Uterus (tissue), 4 donors: ENCODE results near the gene TEKT2. TPM values are rescaled to one million over a fixed set of nuclear protein-coding genes. Genes with fewer than 3 reads are reported as not detected.

Experiments
- DNase-seq, 2 donors: peaks; one replicate each; pipeline ENCODE4 v3.0.0-alpha.2; 2019 to 2020
- H3K27ac ChIP-seq, 2 donors: fragments of 200-600 bp; sonication (generic); 1 replicate in 1 of 2; 2 replicates in 1 of 2; pipeline ENCODE4 v1.5.1; 2016 to 2018
- H3K27me3 ChIP-seq, 2 donors: fragments of 200-600 bp; sonication (generic); one replicate each; pipeline ENCODE4 v1.5.1; 2018 to 2019; ENCODE audit warnings: control low read depth in 1 of 2
- H3K36me3 ChIP-seq, 2 donors: fragments of 200-600 bp; sonication (generic); one replicate each; pipeline ENCODE4 v1.5.1; 2019; ENCODE audit warnings: control low read depth in 1 of 2
- H3K4me1 ChIP-seq, 2 donors: fragments of 200-600 bp; sonication (generic); one replicate each; pipeline ENCODE4 v1.5.1; 2018 to 2019; ENCODE audit warnings: control low read depth in 1 of 2
- H3K4me3 ChIP-seq, 2 donors: fragments of 200-600 bp; sonication (generic); 1 replicate in 1 of 2; 2 replicates in 1 of 2; pipeline ENCODE4 v1.5.1; 2018 to 2019; ENCODE audit warnings: mild to moderate bottlenecking in 1 of 2
- H3K9me3 ChIP-seq, 2 donors: fragments of 200-600 bp; sonication (generic); one replicate each; pipeline ENCODE4 v1.5.1; 2019; ENCODE audit warnings: control low read depth in 1 of 2
- POLR2A ChIP-seq, 2 donors: fragments of 450-650 bp; IDR thresholded peaks; one replicate each; pipeline ENCODE4 v1.6.1; 2016; ENCODE audit warnings: antibody characterized with exemption in 2 of 2, mild to moderate bottlenecking in 1 of 2, moderate library complexity in 1 of 2
- intact Hi-C: fragments of 100-400 bp; cut with DNase I; formaldehyde crosslinking; loops from one replicate; pipeline ENCODE4 v1.15.1; 2023; ENCODE audit warnings: low total_unique reads
- total RNA-seq, 4 donors: library from RNA; depleted of rRNA in 3 of 4; stranded (reverse); fragments of >200 nt in 3 of 4; gene quantifications; one replicate each; pipeline versions ENCODE4 v1.1.0 to v1.2.4, GENCODE V29; 2014 to 2023
- TF ChIP-seq, protein P1 (sequence below), 4 experiments: fragments of 200-600 bp in 2 of 4; fragments of 450-650 bp in 2 of 4; sonication (generic) in 2 of 4; IDR thresholded peaks; one replicate each; pipeline ENCODE4 v1.5.1; 2016 to 2019; ENCODE audit warnings: antibody characterized with exemption in 4 of 4, mild to moderate bottlenecking in 2 of 4, moderate library complexity in 1 of 4
- donor health status: DM: yes; HTN: yes; CAD: no.

TEKT2 gene
- total RNA-seq, 4 donors from 2014 or later = 0.77 to 7.5 (median 1.2) TPM; not detected in 1

DNA sequence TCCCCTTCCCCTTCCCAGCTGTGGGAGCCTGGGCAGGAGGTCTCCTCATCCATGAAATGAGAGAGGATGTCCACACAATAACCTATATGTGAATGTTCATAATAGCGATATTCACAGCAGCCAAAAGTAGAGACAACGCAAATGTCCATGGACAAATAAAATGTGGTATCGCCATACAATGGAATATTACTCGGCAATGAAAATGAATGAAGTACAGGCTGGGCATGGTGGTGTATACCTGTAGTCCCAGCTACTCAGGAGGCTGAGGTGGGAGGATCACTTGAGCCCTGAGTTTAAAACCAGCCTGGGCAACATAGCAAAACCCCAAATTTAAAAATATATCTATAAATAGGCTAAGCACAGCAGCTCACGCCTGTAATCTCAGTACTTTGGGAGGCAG is 17.7 kb downstream of the TEKT2 start:
- intact Hi-C loops = no loop called here
- TF ChIP-seq POLR2A (IDR thresholded peaks at IDR 0.05) = no peak
- TF ChIP-seq, protein P1, sequence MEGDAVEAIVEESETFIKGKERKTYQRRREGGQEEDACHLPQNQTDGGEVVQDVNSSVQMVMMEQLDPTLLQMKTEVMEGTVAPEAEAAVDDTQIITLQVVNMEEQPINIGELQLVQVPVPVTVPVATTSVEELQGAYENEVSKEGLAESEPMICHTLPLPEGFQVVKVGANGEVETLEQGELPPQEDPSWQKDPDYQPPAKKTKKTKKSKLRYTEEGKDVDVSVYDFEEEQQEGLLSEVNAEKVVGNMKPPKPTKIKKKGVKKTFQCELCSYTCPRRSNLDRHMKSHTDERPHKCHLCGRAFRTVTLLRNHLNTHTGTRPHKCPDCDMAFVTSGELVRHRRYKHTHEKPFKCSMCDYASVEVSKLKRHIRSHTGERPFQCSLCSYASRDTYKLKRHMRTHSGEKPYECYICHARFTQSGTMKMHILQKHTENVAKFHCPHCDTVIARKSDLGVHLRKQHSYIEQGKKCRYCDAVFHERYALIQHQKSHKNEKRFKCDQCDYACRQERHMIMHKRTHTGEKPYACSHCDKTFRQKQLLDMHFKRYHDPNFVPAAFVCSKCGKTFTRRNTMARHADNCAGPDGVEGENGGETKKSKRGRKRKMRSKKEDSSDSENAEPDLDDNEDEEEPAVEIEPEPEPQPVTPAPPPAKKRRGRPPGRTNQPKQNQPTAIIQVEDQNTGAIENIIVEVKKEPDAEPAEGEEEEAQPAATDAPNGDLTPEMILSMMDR (IDR thresholded peaks at IDR 0.05) = no peak
- no peak for DNase-seq
- H3K4me3 ChIP-seq = no peak overlapping the region
- no peaks in the 10 kb centered on the region for H3K4me1 ChIP-seq
- H3K36me3 ChIP-seq = no peaks in the 10 kb centered on the region
- no peaks in the 10 kb centered on the region for H3K9me3 ChIP-seq
- no peak overlapping the region for H3K27ac ChIP-seq
- no peaks in the 10 kb centered on the region for H3K27me3 ChIP-seq

- Histone ChIP-seq H3K4me3 (no peak overlapping the region), H3K9me3 (no peaks in the 10 kb centered on the region), H3K27me3 (no peaks in the 10 kb centered on the region), H3K4me1 (no peaks in the 10 kb centered on the region), H3K36me3 (no peaks in the 10 kb centered on the region), H3K27ac (no peak overlapping the region)
- no peak for DNase-seq
- intact Hi-C loops = no loop called here
- no peak for TF ChIP-seq POLR2A (IDR thresholded peaks at IDR 0.05)
- TF ChIP-seq, protein P1 (IDR thresholded peaks at IDR 0.05) = no peak
Observed at GRCh38 chr1:36106269-36106668, 22.4 kb downstream of the TEKT2 start.

- Histone ChIP-seq H3K27ac (no peak overlapping the region), H3K4me1 (no peaks in the 10 kb centered on the region), H3K27me3 (no peaks in the 10 kb centered on the region), H3K9me3 (no peaks in the 10 kb centered on the region), H3K36me3 (no peaks in the 10 kb centered on the region), H3K4me3 (no peak overlapping the region)
- no peak for TF ChIP-seq POLR2A (IDR thresholded peaks at IDR 0.05)
- TF ChIP-seq, protein P1 (IDR thresholded peaks at IDR 0.05) = no peak
- intact Hi-C loops = no loop called here
- DNase-seq = no peak
Observed at GRCh38 chr1:36107394-36107793, 23.5 kb downstream of the TEKT2 start.

DNA sequence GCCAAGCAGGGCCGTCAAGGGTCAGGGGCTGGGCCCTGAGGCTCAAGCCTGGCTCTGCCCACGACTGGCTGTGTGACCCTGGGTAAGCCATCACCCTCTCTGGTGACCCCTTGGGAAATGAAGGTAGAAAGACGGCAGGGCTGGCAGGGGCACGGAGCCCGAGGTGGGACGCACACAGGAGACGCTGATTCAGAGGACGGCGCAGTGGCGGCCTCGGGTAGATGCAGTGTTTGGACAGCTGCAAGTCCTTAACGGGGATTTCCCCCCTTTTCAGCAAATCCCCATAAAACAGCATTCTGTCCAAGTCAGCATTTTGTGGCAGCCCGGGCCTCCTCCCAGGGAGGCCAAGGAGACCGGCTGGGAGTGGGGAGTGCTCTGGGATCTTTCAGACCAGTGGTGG is 24.4 kb downstream of the TEKT2 start:
- Histone ChIP-seq H3K27ac (no peak overlapping the region), H3K9me3 (no peaks in the 10 kb centered on the region), H3K27me3 (no peaks in the 10 kb centered on the region), H3K4me3 (no peak overlapping the region), H3K36me3 (no peaks in the 10 kb centered on the region), H3K4me1 (no peaks in the 10 kb centered on the region)
- TF ChIP-seq POLR2A (IDR thresholded peaks at IDR 0.05) = no peak
- TF ChIP-seq, protein P1 (IDR thresholded peaks at IDR 0.05) = no peak
- intact Hi-C loops = no loop called here
- no peak for DNase-seq

GRCh38 chr1:36109041-36109679 is 25.3 kb downstream of the TEKT2 start:
- no peak for TF ChIP-seq POLR2A (IDR thresholded peaks at IDR 0.05)
- TF ChIP-seq, protein P1 (IDR thresholded peaks at IDR 0.05) = no peak
- DNase-seq = no peak
- no peaks in the 10 kb centered on the region for H3K4me1 ChIP-seq
- H3K27me3 ChIP-seq = no peaks in the 10 kb centered on the region
- H3K27ac ChIP-seq = no peak overlapping the region
- H3K4me3 ChIP-seq = no peak overlapping the region
- intact Hi-C loops = no loop called here
- no peaks in the 10 kb centered on the region for H3K36me3 ChIP-seq
- no peaks in the 10 kb centered on the region for H3K9me3 ChIP-seq
